ENCODE data around the gene ATP13A2.

- TF ChIP-seq CTCF (IDR thresholded peaks at IDR 0.05 in 8 of 11, conservative IDR thresholded peaks at IDR 0.05 in 3 of 11), result no peak
- TF ChIP-seq POLR2A (IDR thresholded peaks at IDR 0.05), result no peak
These were observed 15.7 kb upstream of the ATP13A2 start for GRCh38 chr1:17027403-17027802.

Measured in spleen (tissue), 7 donors.